ENCODE results near the gene GATA1.

DNA sequence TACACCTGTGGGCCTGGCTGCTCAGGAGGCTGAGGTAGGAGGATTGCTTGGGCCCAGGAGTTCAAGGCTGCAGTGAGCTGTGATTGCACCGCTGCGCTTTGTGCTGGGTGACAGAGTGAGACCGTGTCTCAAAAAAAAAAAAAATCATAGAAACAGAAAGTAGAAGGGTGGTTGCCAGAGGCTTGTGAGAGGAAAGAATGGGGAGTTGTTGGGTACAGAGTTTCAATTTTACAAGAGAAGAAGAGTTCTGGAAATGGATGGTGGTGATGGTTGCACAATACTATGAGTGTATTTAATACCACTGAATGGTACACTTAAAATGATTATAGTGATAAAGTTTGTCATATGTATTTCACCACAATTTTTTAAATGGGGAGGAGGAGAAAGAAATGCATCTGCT is 35.0 kb upstream of the GATA1 start:
- TF ChIP-seq, protein P1, sequence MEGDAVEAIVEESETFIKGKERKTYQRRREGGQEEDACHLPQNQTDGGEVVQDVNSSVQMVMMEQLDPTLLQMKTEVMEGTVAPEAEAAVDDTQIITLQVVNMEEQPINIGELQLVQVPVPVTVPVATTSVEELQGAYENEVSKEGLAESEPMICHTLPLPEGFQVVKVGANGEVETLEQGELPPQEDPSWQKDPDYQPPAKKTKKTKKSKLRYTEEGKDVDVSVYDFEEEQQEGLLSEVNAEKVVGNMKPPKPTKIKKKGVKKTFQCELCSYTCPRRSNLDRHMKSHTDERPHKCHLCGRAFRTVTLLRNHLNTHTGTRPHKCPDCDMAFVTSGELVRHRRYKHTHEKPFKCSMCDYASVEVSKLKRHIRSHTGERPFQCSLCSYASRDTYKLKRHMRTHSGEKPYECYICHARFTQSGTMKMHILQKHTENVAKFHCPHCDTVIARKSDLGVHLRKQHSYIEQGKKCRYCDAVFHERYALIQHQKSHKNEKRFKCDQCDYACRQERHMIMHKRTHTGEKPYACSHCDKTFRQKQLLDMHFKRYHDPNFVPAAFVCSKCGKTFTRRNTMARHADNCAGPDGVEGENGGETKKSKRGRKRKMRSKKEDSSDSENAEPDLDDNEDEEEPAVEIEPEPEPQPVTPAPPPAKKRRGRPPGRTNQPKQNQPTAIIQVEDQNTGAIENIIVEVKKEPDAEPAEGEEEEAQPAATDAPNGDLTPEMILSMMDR (IDR thresholded peaks at IDR 0.05): no peak
- TF ChIP-seq POLR2AphosphoS5 (IDR thresholded peaks at IDR 0.05): no peak

All from breast epithelium (tissue), 3 donors.